ENCODE data around the gene EIF1AD. TPM values are rescaled to one million over a fixed set of nuclear protein-coding genes. Genes with fewer than 3 reads are reported as not detected.

EIF1AD gene
- total RNA-seq, 2 donors from 2014 or later: 37.4 to 40.1 TPM

DNA sequence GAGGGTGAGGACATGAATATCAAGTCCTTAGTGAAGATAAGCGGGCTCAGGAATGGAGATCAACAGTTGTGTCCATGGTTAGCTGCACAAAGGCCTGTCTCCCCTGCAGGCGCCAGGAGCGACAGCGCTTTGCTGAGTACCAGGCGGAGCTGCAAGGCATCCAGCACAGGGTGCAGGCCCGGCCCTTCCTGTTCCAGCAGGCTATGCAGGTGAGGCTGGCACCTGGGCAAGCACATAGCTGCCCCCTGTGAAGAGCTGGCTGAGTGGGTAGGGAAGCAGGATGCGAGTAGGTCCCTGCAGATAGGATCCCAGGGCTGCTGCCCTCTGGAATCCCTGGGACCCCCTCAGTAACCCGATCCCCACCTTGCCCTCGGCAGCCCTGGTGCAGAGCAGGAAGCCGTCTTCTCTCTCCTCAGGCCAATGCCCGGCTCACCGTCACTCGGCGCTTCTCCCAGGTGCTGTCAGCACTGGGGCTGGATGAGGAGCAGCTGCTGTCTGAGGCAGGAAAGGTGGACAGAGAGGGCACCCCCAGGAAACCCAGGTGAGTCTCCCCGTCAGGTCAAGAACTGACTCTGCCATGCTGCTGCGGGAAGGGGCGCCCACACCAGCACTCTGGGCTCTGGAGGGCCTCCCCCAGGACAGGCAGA lies 43.1 kb downstream of the EIF1AD start:
- Histone ChIP-seq H3K27me3 (ENCODE audit: control insufficient read depth, insufficient read depth, low read length, poor library complexity, severe bottlenecking) (no peaks in the 10 kb centered on the region), H3K4me3 (ENCODE audit: low read length) (no peak overlapping the region), H3K9ac (ENCODE audit: extremely low read depth, low read length, poor library complexity, severe bottlenecking) (no peak overlapping the region), H3K27ac (ENCODE audit: low read depth, low read length) (no peak overlapping the region), H3K4me1 (ENCODE audit: control insufficient read depth, insufficient read depth, low read length) (peaks cover 4% of the 10 kb centered on the region), H3K36me3 (ENCODE audit: control insufficient read depth, insufficient read depth, low read length) (peaks cover 3% of the 10 kb centered on the region), H3K9me3 (ENCODE audit: control insufficient read depth, low read length) (no peaks in the 10 kb centered on the region)
- 86 to 92% methylated on average over 13 to 17 of the region's 17 CpGs for WGBS, 2 experiments (ENCODE audit: insufficient coverage in 1 of 2, insufficient read length in 1 of 2)
- Mint-ChIP-seq H3K4me1 (peaks cover 12% of the 10 kb centered on the region), H3K27ac (no peak overlapping the region), H3K36me3 (ENCODE audit: low read depth) (peaks cover 3% of the 10 kb centered on the region), H3K27me3 (ENCODE audit: insufficient read depth) (no peaks in the 10 kb centered on the region), H3K4me3 (no peak overlapping the region), H3K9me3 (no peaks in the 10 kb centered on the region)
- DNase-seq: no peak
- TF ChIP-seq, protein P1, sequence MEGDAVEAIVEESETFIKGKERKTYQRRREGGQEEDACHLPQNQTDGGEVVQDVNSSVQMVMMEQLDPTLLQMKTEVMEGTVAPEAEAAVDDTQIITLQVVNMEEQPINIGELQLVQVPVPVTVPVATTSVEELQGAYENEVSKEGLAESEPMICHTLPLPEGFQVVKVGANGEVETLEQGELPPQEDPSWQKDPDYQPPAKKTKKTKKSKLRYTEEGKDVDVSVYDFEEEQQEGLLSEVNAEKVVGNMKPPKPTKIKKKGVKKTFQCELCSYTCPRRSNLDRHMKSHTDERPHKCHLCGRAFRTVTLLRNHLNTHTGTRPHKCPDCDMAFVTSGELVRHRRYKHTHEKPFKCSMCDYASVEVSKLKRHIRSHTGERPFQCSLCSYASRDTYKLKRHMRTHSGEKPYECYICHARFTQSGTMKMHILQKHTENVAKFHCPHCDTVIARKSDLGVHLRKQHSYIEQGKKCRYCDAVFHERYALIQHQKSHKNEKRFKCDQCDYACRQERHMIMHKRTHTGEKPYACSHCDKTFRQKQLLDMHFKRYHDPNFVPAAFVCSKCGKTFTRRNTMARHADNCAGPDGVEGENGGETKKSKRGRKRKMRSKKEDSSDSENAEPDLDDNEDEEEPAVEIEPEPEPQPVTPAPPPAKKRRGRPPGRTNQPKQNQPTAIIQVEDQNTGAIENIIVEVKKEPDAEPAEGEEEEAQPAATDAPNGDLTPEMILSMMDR (conservative IDR thresholded peaks at IDR 0.05): no peak

DNA sequence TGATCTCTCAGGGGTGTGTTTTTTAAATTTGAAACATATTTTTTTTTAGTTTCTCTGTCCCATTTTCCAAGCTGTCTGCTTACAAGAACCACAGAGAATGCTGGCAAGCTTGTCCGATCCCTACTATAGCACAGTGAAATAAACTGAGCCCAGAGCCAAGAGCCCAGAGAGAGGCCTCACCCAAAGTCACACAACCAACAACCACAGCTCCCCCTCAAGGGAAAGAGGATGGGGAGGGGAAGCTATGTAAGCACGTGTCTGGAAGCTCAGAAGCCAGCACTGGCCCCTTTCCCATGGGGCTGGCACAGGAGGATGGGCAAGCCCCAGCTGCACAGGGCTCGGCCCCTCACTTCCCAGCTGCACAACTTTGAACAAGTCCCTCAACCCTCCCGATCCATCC lies 43.7 kb downstream of the EIF1AD start:
- H3K27ac Mint-ChIP-seq: no peak overlapping the region
- no peaks in the 10 kb centered on the region for H3K36me3 Mint-ChIP-seq (ENCODE audit: low read depth)
- no peaks in the 10 kb centered on the region for H3K9me3 ChIP-seq (ENCODE audit: control insufficient read depth, low read length)
- H3K36me3 ChIP-seq (ENCODE audit: control insufficient read depth, insufficient read depth, low read length): no peaks in the 10 kb centered on the region
- no peaks in the 10 kb centered on the region for H3K9me3 Mint-ChIP-seq
- no peak overlapping the region for H3K9ac ChIP-seq (ENCODE audit: extremely low read depth, low read length, poor library complexity, severe bottlenecking)
- no peak overlapping the region for H3K27ac ChIP-seq (ENCODE audit: low read depth, low read length)
- no peaks in the 10 kb centered on the region for H3K27me3 Mint-ChIP-seq (ENCODE audit: insufficient read depth)
- TF ChIP-seq, protein P1 (conservative IDR thresholded peaks at IDR 0.05): no peak
- WGBS, 2 experiments (ENCODE audit: insufficient coverage in 1 of 2, insufficient read length in 1 of 2): 76 to 83% methylated on average over 2 to 4 of the region's 4 CpGs
- no peak overlapping the region for H3K4me3 ChIP-seq (ENCODE audit: low read length)
- peaks cover 12% of the 10 kb centered on the region for H3K4me1 Mint-ChIP-seq
- no peak for DNase-seq
- H3K27me3 ChIP-seq (ENCODE audit: control insufficient read depth, insufficient read depth, low read length, poor library complexity, severe bottlenecking): no peaks in the 10 kb centered on the region
- no peak overlapping the region for H3K4me3 Mint-ChIP-seq
- H3K4me1 ChIP-seq (ENCODE audit: control insufficient read depth, insufficient read depth, low read length): peaks cover 4% of the 10 kb centered on the region

DNA sequence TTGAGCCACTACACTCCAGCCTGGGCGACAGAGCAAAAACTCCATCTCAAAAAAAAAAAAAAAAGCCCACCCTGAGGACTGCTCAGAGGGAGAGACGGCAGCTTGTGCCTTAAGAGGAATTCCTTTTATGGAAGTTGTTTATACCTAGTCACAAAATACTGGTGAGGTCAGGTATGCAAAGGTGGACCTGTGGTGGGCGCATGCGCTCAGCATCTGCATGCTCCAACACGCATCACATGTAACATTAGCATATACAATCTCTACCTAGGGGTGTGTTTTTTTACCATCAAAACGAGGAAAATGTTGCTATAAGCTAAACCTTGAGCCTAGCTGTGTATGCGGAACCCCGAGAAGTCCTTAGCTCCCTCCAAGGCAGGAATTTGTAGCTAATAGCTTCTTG lies 47.2 kb downstream of the EIF1AD start:
- TF ChIP-seq, protein P1 (conservative IDR thresholded peaks at IDR 0.05): no peak
- no peaks in the 10 kb centered on the region for H3K9me3 Mint-ChIP-seq
- no peaks in the 10 kb centered on the region for H3K9me3 ChIP-seq (ENCODE audit: control insufficient read depth, low read length)
- H3K36me3 ChIP-seq (ENCODE audit: control insufficient read depth, insufficient read depth, low read length): no peaks in the 10 kb centered on the region
- no peak overlapping the region for H3K27ac ChIP-seq (ENCODE audit: low read depth, low read length)
- no peak for DNase-seq
- H3K4me1 ChIP-seq (ENCODE audit: control insufficient read depth, insufficient read depth, low read length): no peaks in the 10 kb centered on the region
- H3K27ac Mint-ChIP-seq: peak overlapping the region; percentile 55
- H3K27me3 Mint-ChIP-seq (ENCODE audit: insufficient read depth): no peaks in the 10 kb centered on the region
- H3K27me3 ChIP-seq (ENCODE audit: control insufficient read depth, insufficient read depth, low read length, poor library complexity, severe bottlenecking): no peaks in the 10 kb centered on the region
- WGBS, 2 experiments (ENCODE audit: insufficient coverage in 1 of 2, insufficient read length in 1 of 2): 91 to 95% methylated on average over 7 to 8 of the region's 8 CpGs
- no peak overlapping the region for H3K4me3 Mint-ChIP-seq
- no peaks in the 10 kb centered on the region for H3K36me3 Mint-ChIP-seq (ENCODE audit: low read depth)
- H3K4me3 ChIP-seq (ENCODE audit: low read length): no peak overlapping the region
- H3K9ac ChIP-seq (ENCODE audit: extremely low read depth, low read length, poor library complexity, severe bottlenecking): no peak overlapping the region
- H3K4me1 Mint-ChIP-seq: no peaks in the 10 kb centered on the region
